Hepatocyte (in vitro differentiated cells): Measurements from ENCODE around the gene XPR1. TPM values are rescaled to one million over a fixed set of nuclear protein-coding genes. Genes with fewer than 3 reads are reported as not detected.

Experiments
- DNase-seq: peaks from one replicate; pipeline ENCODE4 v3.0.0-alpha.2; 2016; ENCODE audit warnings: low spot score
- H2AFZ ChIP-seq: fragments of 200-600 bp; sonication (generic); 2 replicates; pipeline ENCODE4 v1.6.0; 2016; ENCODE audit warnings: antibody characterized with exemption, mild to moderate bottlenecking
- H3K27ac ChIP-seq: fragments of 200-600 bp; sonication (generic); 2 replicates; pipeline ENCODE4 v1.5.1; 2016; ENCODE audit warnings: mild to moderate bottlenecking
- H3K27me3 ChIP-seq: fragments of 200-600 bp; sonication (generic); 2 replicates; pipeline ENCODE4 v1.6.1; 2016
- H3K36me3 ChIP-seq: fragments of 200-600 bp; sonication (generic); replicated peaks from 2 replicates; pipeline ENCODE4 v1.5.1; 2016; ENCODE audit warnings: low read depth; ENCODE audit not compliant: insufficient read depth
- H3K4me1 ChIP-seq: fragments of 200-600 bp; sonication (generic); 2 replicates; pipeline ENCODE4 v1.5.1; 2016; ENCODE audit warnings: mild to moderate bottlenecking, moderate library complexity; ENCODE audit not compliant: insufficient read depth
- H3K4me2 ChIP-seq: fragments of 200-600 bp; sonication (generic); 2 replicates; pipeline ENCODE4 v1.6.0; 2016
- H3K4me3 ChIP-seq: fragments of 200-600 bp; sonication (generic); 2 replicates; pipeline ENCODE4 v1.5.1; 2016; ENCODE audit warnings: mild to moderate bottlenecking
- H3K79me2 ChIP-seq: fragments of 200-600 bp; sonication (generic); 2 replicates; pipeline ENCODE4 v1.6.0; 2017; ENCODE audit warnings: mild to moderate bottlenecking
- H3K9me2 ChIP-seq: fragments of 200-600 bp; sonication (generic); replicated peaks from 2 replicates; pipeline ENCODE4 v1.6.0; 2017; ENCODE audit warnings: mild to moderate bottlenecking; ENCODE audit not compliant: insufficient read depth
- H3K9me3 ChIP-seq: fragments of 200-600 bp; sonication (generic); 2 replicates; pipeline ENCODE4 v1.5.1; 2016; ENCODE audit warnings: low read depth, mild to moderate bottlenecking
- H4K20me1 ChIP-seq: fragments of 200-600 bp; sonication (generic); 2 replicates; pipeline ENCODE4 v1.6.0; 2016; ENCODE audit warnings: mild to moderate bottlenecking; ENCODE audit not compliant: insufficient read depth, poor library complexity, severe bottlenecking
- EZH2 ChIP-seq: fragments of 200-600 bp; sonication (generic); IDR thresholded peaks from 2 replicates; pipeline ENCODE4 v1.6.1; 2016; ENCODE audit warnings: antibody characterized with exemption, mild to moderate bottlenecking, borderline replicate concordance
- EZH2phosphoT487 ChIP-seq: fragments of 200-600 bp; sonication (generic); IDR thresholded peaks from one replicate; pipeline ENCODE4 v1.6.1; 2018; ENCODE audit warnings: antibody characterized with exemption, mild to moderate bottlenecking, low read depth, moderate library complexity; ENCODE audit not compliant: unreplicated experiment, severe bottlenecking
- WGBS: methylation state at CpG from one replicate; pipeline ENCODE4 v1.1.6; 2016; ENCODE audit warnings: low lambda C conversion rate; ENCODE audit errors: missing lambda C conversion rate; 5-methylcytosine and 5-hydroxymethylcytosine counted together
- polyA plus RNA-seq: library from polyadenylated mRNA; unstranded; fragments of >200 nt; fragmentation: Nextera tagmentation; extraction: Ambion mirVana; gene quantifications from 2 replicates; pipeline ENCODE4 v1.2.1, GENCODE V29; 2016
- total RNA-seq: library from RNA; depleted of rRNA; stranded (reverse); fragments of >200 nt; gene quantifications from 2 replicates; pipeline ENCODE4 v1.2.3, GENCODE V29; 2014
- TF ChIP-seq, protein P1 (sequence below): fragments of 200-600 bp; sonication (generic); IDR thresholded peaks from 2 replicates; pipeline ENCODE4 v1.5.1; 2016; ENCODE audit warnings: antibody characterized with exemption, mild to moderate bottlenecking; ENCODE audit not compliant: poor library complexity

Gene XPR1
- total and polyA plus RNA-seq, 2 experiments from 2014 or later = 18.2 to 41.5 TPM

DNA sequence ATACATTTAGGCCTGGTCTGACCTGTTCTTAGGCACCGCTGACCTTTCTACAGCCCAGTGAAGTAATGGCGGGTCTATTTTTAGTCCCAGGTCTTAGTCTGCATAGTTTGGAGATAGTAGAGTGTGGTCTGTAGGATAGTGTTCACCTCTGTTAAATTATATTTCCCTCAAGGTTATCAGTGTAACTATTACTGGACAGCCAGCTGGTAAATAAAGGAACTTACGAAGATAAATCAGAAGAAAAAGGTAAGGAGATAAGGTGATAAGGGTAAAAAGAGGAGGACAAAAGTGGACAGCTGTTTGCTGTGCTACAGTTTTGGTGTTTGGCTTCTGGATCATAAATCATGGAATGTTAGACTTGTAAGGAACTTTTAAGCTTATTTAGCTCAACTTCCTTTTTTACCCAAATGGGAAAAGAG, 8.7 kb downstream of the XPR1 start:
- H3K79me2 ChIP-seq = peaks cover 74% of the 10 kb centered on the region
- H3K4me3 ChIP-seq = no peak overlapping the region
- peak overlapping the region; percentile 12 for H3K27ac ChIP-seq
- H3K9me2 ChIP-seq = no peaks in the 10 kb centered on the region
- TF ChIP-seq EZH2phosphoT487 (no peak), EZH2 (no peak)
- TF ChIP-seq, protein P1, sequence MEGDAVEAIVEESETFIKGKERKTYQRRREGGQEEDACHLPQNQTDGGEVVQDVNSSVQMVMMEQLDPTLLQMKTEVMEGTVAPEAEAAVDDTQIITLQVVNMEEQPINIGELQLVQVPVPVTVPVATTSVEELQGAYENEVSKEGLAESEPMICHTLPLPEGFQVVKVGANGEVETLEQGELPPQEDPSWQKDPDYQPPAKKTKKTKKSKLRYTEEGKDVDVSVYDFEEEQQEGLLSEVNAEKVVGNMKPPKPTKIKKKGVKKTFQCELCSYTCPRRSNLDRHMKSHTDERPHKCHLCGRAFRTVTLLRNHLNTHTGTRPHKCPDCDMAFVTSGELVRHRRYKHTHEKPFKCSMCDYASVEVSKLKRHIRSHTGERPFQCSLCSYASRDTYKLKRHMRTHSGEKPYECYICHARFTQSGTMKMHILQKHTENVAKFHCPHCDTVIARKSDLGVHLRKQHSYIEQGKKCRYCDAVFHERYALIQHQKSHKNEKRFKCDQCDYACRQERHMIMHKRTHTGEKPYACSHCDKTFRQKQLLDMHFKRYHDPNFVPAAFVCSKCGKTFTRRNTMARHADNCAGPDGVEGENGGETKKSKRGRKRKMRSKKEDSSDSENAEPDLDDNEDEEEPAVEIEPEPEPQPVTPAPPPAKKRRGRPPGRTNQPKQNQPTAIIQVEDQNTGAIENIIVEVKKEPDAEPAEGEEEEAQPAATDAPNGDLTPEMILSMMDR = no peak
- no peaks in the 10 kb centered on the region for H4K20me1 ChIP-seq
- H3K4me2 ChIP-seq = no peak overlapping the region
- 62% methylated on average over 3 of the region's 3 CpGs for WGBS
- H3K36me3 ChIP-seq = no peaks in the 10 kb centered on the region
- no peak for DNase-seq
- H2AFZ ChIP-seq = no peak overlapping the region
- H3K9me3 ChIP-seq = no peaks in the 10 kb centered on the region
- H3K4me1 ChIP-seq = no peaks in the 10 kb centered on the region
- H3K27me3 ChIP-seq = no peaks in the 10 kb centered on the region

DNA sequence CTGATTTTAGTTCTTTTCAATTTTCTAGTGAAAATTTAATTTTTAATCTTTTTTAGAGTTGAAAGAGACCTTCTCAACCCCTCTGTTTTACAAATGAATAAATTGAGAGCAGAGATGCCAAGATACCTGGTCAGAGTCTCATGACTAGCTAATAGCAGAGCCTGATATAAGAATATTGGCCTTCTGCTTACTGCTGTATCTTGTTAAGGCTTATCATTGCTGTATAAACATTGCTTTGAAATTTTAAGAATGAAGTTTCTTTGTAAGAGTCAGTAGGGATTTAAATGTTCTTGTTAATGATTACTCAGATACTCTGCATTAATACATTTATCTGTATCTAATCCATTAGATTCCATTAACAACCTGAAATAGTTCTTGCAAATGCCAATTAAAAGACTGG, 9.8 kb downstream of the XPR1 start:
- TF ChIP-seq EZH2 = no peak
- TF ChIP-seq, protein P1 = no peak
- TF ChIP-seq EZH2phosphoT487 = no peak
- H3K27ac ChIP-seq = no peak overlapping the region
- peaks cover 69% of the 10 kb centered on the region for H3K79me2 ChIP-seq
- DNase-seq = no peak
- no peak overlapping the region for H3K4me3 ChIP-seq
- H3K9me3 ChIP-seq = no peaks in the 10 kb centered on the region
- no peak overlapping the region for H2AFZ ChIP-seq
- H3K36me3 ChIP-seq = no peaks in the 10 kb centered on the region
- no peaks in the 10 kb centered on the region for H4K20me1 ChIP-seq
- peak overlapping the region; percentile 7 for H3K4me2 ChIP-seq
- no peaks in the 10 kb centered on the region for H3K9me2 ChIP-seq
- H3K4me1 ChIP-seq = no peaks in the 10 kb centered on the region
- H3K27me3 ChIP-seq = no peaks in the 10 kb centered on the region

DNA sequence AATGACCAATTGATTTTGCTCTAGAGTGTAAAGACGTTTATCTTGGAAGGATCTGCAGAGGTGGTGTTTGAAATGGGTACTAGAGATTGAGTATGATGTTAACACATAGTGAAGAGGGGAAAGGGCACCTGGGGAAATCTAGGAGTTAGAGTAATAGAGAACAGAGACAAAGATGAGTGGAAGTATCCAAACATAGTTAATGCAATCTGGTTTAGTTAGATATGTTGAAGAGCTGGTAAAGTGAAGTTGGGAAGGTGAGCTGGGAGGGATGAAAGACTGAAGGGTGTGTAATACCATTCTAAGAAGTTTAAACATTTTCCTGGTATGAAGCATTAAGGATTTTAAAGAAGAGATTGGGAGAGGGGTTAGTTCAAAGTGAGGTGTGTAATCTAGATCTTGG, 11.0 kb downstream of the XPR1 start:
- H3K4me3 ChIP-seq = no peak overlapping the region
- H3K9me3 ChIP-seq = no peaks in the 10 kb centered on the region
- no peak overlapping the region for H2AFZ ChIP-seq
- 76% methylated on average over 1 of the region's 1 CpG for WGBS
- H3K9me2 ChIP-seq = no peaks in the 10 kb centered on the region
- TF ChIP-seq EZH2 = no peak
- TF ChIP-seq, protein P1 = no peak
- TF ChIP-seq EZH2phosphoT487 = no peak
- no peaks in the 10 kb centered on the region for H3K4me1 ChIP-seq
- H3K27me3 ChIP-seq = no peaks in the 10 kb centered on the region
- no peak for DNase-seq
- peaks cover 66% of the 10 kb centered on the region for H3K79me2 ChIP-seq
- no peaks in the 10 kb centered on the region for H3K36me3 ChIP-seq
- no peak overlapping the region for H3K4me2 ChIP-seq
- no peaks in the 10 kb centered on the region for H4K20me1 ChIP-seq
- no peak overlapping the region for H3K27ac ChIP-seq

DNA sequence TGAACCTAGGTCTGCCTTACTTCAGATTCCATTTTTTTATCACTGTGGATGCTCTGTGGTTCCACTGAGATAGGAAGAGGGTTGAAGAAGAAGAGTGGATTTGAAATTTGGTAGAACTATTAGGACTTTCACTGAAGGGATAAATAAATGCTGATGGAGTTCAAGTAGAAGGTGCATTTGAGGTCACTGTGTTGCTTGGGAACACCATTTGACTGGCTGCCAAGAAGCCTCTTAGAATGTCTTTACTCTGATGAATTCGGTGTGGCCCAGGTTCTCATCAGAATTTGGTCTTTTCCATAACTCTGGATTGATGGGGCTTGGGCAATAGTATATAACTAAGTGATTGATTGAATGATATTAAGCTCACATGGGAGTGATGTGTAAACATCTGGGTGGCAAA, 11.9 kb downstream of the XPR1 start:
- H3K9me3 ChIP-seq = no peaks in the 10 kb centered on the region
- no peak overlapping the region for H3K4me3 ChIP-seq
- DNase-seq = no peak
- no peaks in the 10 kb centered on the region for H3K4me1 ChIP-seq
- H3K36me3 ChIP-seq = no peaks in the 10 kb centered on the region
- no peaks in the 10 kb centered on the region for H4K20me1 ChIP-seq
- no peak overlapping the region for H2AFZ ChIP-seq
- H3K9me2 ChIP-seq = no peaks in the 10 kb centered on the region
- peaks cover 65% of the 10 kb centered on the region for H3K79me2 ChIP-seq
- TF ChIP-seq, protein P1 = no peak
- TF ChIP-seq EZH2phosphoT487 = no peak
- no peak for TF ChIP-seq EZH2
- no peak overlapping the region for H3K4me2 ChIP-seq
- no peaks in the 10 kb centered on the region for H3K27me3 ChIP-seq
- 93% methylated on average over 1 of the region's 1 CpG for WGBS
- no peak overlapping the region for H3K27ac ChIP-seq
